Hematopoietic multipotent progenitor cell treated with erythropoietin and hydrocortisone succinate and interleukin-3 and kit ligand, for 15 days (in vitro differentiated cells): ENCODE measurements around the gene PLEKHJ1.

Experiments
- DNase-seq: peaks from one replicate; pipeline ENCODE4 v3.0.0-alpha.2; 2015; ENCODE audit warnings: low spot score

The PLEKHJ1 gene

GRCh38 chr19:2195914-2196313, 40.2 kb downstream of the PLEKHJ1 start:
- no peak for DNase-seq

GRCh38 chr19:2195361-2195760, 40.8 kb downstream of the PLEKHJ1 start:
- DNase-seq, result no peak

- no peak for DNase-seq
Observed at GRCh38 chr19:2194513-2195078, 41.5 kb downstream of the PLEKHJ1 start.

- DNase-seq, result no peak
Observed at GRCh38 chr19:2193807-2194206, 42.3 kb downstream of the PLEKHJ1 start.

- no peak for DNase-seq
Observed at GRCh38 chr19:2192862-2193261, 43.3 kb downstream of the PLEKHJ1 start.

- no peak for DNase-seq
Observed at GRCh38 chr19:2191456-2192310, 44.4 kb downstream of the PLEKHJ1 start.

- DNase-seq, result no peak
Observed at GRCh38 chr19:2190848-2191455, 45.2 kb downstream of the PLEKHJ1 start.

GRCh38 chr19:2189880-2190279, 46.2 kb downstream of the PLEKHJ1 start:
- DNase-seq, result no peak

GRCh38 chr19:2188708-2189385, 47.3 kb downstream of the PLEKHJ1 start:
- DNase-seq, result no peak

GRCh38 chr19:2187159-2187558, 49.0 kb downstream of the PLEKHJ1 start:
- DNase-seq, result no peak

GRCh38 chr19:2186071-2186846, 49.9 kb downstream of the PLEKHJ1 start:
- DNase-seq, result no peak

GRCh38 chr19:2185734-2186070, 50.4 kb downstream of the PLEKHJ1 start:
- DNase-seq, result no peak

- no peak for DNase-seq
Observed at GRCh38 chr19:2184422-2184975, 51.6 kb downstream of the PLEKHJ1 start.
